HepG2 (cell line): Measurements from ENCODE around the gene GFRA4. TPM values are rescaled to one million over a fixed set of nuclear protein-coding genes. Genes with fewer than 3 reads are reported as not detected.

Source experiments
- ATF7-NPFF ChIP-seq: sonication (generic); formaldehyde crosslinking; IDR thresholded peaks from 2 replicates; pipeline ENCODE4 v1.8.1; 2023; ENCODE audit warnings: mild to moderate bottlenecking, low read depth, missing genetic modification reagents, moderate library complexity
- FOXP1 ChIP-seq, 2 experiments: fragments of 450-650 bp in 1 of 2; IDR thresholded peaks; 2 replicates each; pipeline ENCODE4 v1.6.1; 2017 to 2018; ENCODE audit warnings: antibody characterized with exemption in 1 of 2
- GATAD1 ChIP-seq: IDR thresholded peaks from 2 replicates; pipeline ENCODE4 v1.6.1; 2016; ENCODE audit warnings: missing genetic modification reagents, missing compliant biosample characterization
- JARID2 ChIP-seq: sonication (generic); formaldehyde crosslinking; IDR thresholded peaks from 2 replicates; pipeline ENCODE4 v1.8.1; 2023; ENCODE audit warnings: missing genetic modification reagents, inconsistent platforms; ENCODE audit not compliant: insufficient replicate concordance
- JUN ChIP-seq: sonication (generic); formaldehyde crosslinking; IDR thresholded peaks from 2 replicates; pipeline ENCODE4 v1.4.0; 2020; ENCODE audit warnings: mild to moderate bottlenecking, missing genetic modification reagents
- NFATC3 ChIP-seq: sonication (generic); formaldehyde crosslinking; IDR thresholded peaks from 2 replicates; pipeline ENCODE4 v1.5.1; 2020; ENCODE audit warnings: mild to moderate bottlenecking, missing genetic modification reagents
- SMAD9 ChIP-seq: sonication (generic); formaldehyde crosslinking; IDR thresholded peaks from 2 replicates; pipeline ENCODE4 v1.5.1; 2020; ENCODE audit warnings: mild to moderate bottlenecking, missing genetic modification reagents
- SNAPC4 ChIP-seq: sonication (generic); formaldehyde crosslinking; IDR thresholded peaks from 2 replicates; pipeline ENCODE4 v1.4.0; 2020; ENCODE audit warnings: mild to moderate bottlenecking, missing genetic modification reagents
- TAF1 ChIP-seq: sonication (generic); formaldehyde crosslinking; IDR thresholded peaks from 2 replicates; pipeline ENCODE4 v1.4.0; 2020; ENCODE audit warnings: missing genetic modification reagents
- TCF7 ChIP-seq: sonication (generic); IDR thresholded peaks from 2 replicates; pipeline ENCODE4 v1.6.1; 2016; ENCODE audit warnings: antibody characterized with exemption, low read depth
- ZNF232 ChIP-seq: sonication (generic); formaldehyde crosslinking; IDR thresholded peaks from 2 replicates; pipeline ENCODE4 v1.4.0; 2020; ENCODE audit warnings: missing genetic modification reagents, borderline replicate concordance
- ZNF441 ChIP-seq: sonication (generic); formaldehyde crosslinking; IDR thresholded peaks from 2 replicates; pipeline ENCODE4 v1.7.0; 2021; ENCODE audit warnings: missing genetic modification reagents, borderline replicate concordance
- ZNF557 ChIP-seq: sonication (generic); formaldehyde crosslinking; IDR thresholded peaks from 2 replicates; pipeline ENCODE4 v1.4.0; 2020; ENCODE audit warnings: missing genetic modification reagents
- ZNF792 ChIP-seq: IDR thresholded peaks from 2 replicates; pipeline ENCODE4 v1.6.1; 2016
- ZSCAN21 ChIP-seq: sonication (generic); formaldehyde crosslinking; IDR thresholded peaks from 2 replicates; pipeline ENCODE4 v1.8.0; 2022; ENCODE audit warnings: mild to moderate bottlenecking, missing genetic modification reagents, moderate library complexity, borderline replicate concordance
- polyA plus RNA-seq, 8 experiments: library from polyadenylated mRNA; depleted of rRNA in 3 of 8; stranded (reverse) in 7 of 8; unstranded in 1 of 8; fragments of >200 nt; fragmentation: Illumina TruSeq in 4 of 8; extraction: Trizol in 4 of 8; gene quantifications; 2 replicates each; pipeline versions ENCODE4 v1.2.1 to v1.2.3, GENCODE V29; 2011 to 2016; ENCODE audit warnings: low read depth in 4 of 8, missing spikeins in 1 of 8, mixed read lengths in 1 of 8; ENCODE audit not compliant: insufficient read depth in 1 of 8
- total RNA-seq, 5 experiments: library from RNA; depleted of rRNA; stranded (reverse); fragments of >200 nt; fragmentation: Illumina TruSeq; extraction: Trizol; gene quantifications; 2 replicates each; pipeline ENCODE4 v1.2.3, GENCODE V29; 2016; ENCODE audit warnings: low read depth in 1 of 5
- TF ChIP-seq, protein P1 (sequence below): sonication (generic); formaldehyde crosslinking; IDR thresholded peaks from 2 replicates; pipeline ENCODE4 v1.4.0; 2020; ENCODE audit warnings: missing genetic modification reagents
- TF ChIP-seq, protein P2 (sequence below): sonication (generic); formaldehyde crosslinking; IDR thresholded peaks from 2 replicates; pipeline ENCODE4 v1.4.0; 2020; ENCODE audit warnings: missing genetic modification reagents
- TF ChIP-seq, protein P3 (sequence below): sonication (generic); formaldehyde crosslinking; IDR thresholded peaks from 2 replicates; pipeline ENCODE4 v1.8.0; 2022; ENCODE audit warnings: mild to moderate bottlenecking, missing genetic modification reagents, moderate library complexity
- TF ChIP-seq, protein P4 (sequence below): sonication (generic); formaldehyde crosslinking; IDR thresholded peaks from 2 replicates; pipeline ENCODE4 v1.8.0; 2023; ENCODE audit warnings: mild to moderate bottlenecking, missing genetic modification reagents

The GFRA4 gene
- total and polyA plus RNA-seq, 2 of the 13 experiments (the other 11 are each of a cell fraction or from before 2014, with no cell fraction given) = not detected

GRCh38 chr20:3658716-3659491 is 4.3 kb downstream of the GFRA4 start (continued):
- TF ChIP-seq SMAD9 (CRISPR knock-in tag) (no peak), ZSCAN21 (CRISPR knock-in tag) (peak; percentile 24; the same call in 1 of the 2 replicates), ATF7-NPFF (CRISPR knock-in tag) (no peak), TAF1 (CRISPR knock-in tag) (peak; percentile 54; the same call in 1 of the 2 replicates), JUN (CRISPR knock-in tag) (0 out of 2 replicates have a peak, but pooled peaks have one; percentile 37), FOXP1 (IDR thresholded peaks at IDR 0.05) (no peak), FOXP1 (CRISPR knock-in tag; IDR thresholded peaks at IDR 0.05) (no peak), ZNF557 (CRISPR knock-in tag) (0 out of 2 replicates have a peak, but pooled peaks have one; percentile 42), ZNF232 (0 out of 2 replicates have a peak, but pooled peaks have one; percentile 29), TCF7 (no peak), ZNF441 (CRISPR knock-in tag) (no peak), NFATC3 (CRISPR knock-in tag) (no peak; the same call in 1 of the 2 replicates), JARID2 (CRISPR knock-in tag) (peak; percentile 59), SNAPC4 (CRISPR knock-in tag) (0 out of 2 replicates have a peak, but pooled peaks have one; percentile 15), ZNF792 (CRISPR knock-in tag) (no peak; the same call in 1 of the 2 replicates), GATAD1 (CRISPR knock-in tag) (peak; percentile 53)
- TF ChIP-seq, protein P1, sequence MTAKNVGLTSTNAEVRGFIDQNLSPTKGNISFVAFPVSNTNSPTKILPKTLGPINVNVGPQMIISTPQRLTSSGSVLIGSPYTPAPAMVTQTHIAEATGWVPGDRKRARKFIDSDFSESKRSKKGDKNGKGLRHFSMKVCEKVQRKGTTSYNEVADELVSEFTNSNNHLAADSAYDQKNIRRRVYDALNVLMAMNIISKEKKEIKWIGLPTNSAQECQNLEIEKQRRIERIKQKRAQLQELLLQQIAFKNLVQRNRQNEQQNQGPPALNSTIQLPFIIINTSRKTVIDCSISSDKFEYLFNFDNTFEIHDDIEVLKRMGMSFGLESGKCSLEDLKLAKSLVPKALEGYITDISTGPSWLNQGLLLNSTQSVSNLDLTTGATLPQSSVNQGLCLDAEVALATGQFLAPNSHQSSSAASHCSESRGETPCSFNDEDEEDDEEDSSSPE (CRISPR knock-in tag) = no peak
- TF ChIP-seq, protein P2, sequence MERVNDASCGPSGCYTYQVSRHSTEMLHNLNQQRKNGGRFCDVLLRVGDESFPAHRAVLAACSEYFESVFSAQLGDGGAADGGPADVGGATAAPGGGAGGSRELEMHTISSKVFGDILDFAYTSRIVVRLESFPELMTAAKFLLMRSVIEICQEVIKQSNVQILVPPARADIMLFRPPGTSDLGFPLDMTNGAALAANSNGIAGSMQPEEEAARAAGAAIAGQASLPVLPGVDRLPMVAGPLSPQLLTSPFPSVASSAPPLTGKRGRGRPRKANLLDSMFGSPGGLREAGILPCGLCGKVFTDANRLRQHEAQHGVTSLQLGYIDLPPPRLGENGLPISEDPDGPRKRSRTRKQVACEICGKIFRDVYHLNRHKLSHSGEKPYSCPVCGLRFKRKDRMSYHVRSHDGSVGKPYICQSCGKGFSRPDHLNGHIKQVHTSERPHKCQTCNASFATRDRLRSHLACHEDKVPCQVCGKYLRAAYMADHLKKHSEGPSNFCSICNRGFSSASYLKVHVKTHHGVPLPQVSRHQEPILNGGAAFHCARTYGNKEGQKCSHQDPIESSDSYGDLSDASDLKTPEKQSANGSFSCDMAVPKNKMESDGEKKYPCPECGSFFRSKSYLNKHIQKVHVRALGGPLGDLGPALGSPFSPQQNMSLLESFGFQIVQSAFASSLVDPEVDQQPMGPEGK (CRISPR knock-in tag) = no peak
- TF ChIP-seq, protein P3, sequence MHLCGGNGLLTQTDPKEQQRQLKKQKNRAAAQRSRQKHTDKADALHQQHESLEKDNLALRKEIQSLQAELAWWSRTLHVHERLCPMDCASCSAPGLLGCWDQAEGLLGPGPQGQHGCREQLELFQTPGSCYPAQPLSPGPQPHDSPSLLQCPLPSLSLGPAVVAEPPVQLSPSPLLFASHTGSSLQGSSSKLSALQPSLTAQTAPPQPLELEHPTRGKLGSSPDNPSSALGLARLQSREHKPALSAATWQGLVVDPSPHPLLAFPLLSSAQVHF (CRISPR knock-in tag) = no peak
- TF ChIP-seq, protein P4, sequence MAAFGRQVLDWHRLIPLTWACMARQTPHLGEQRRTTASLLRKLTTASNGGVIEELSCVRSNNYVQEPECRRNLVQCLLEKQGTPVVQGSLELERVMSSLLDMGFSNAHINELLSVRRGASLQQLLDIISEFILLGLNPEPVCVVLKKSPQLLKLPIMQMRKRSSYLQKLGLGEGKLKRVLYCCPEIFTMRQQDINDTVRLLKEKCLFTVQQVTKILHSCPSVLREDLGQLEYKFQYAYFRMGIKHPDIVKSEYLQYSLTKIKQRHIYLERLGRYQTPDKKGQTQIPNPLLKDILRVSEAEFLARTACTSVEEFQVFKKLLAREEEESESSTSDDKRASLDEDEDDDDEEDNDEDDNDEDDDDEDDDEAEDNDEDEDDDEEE (CRISPR knock-in tag) = no peak
